Natural killer cell (primary cell): Measurements from ENCODE around the gene F11. TPM values are rescaled to one million over a fixed set of nuclear protein-coding genes. Genes with fewer than 3 reads are reported as not detected.
"Not testable (repeated sequence)": the region's sequence is repeated elsewhere in the genome, so short reads cannot be mapped to it uniquely, and the experiment has no call there.

Experiments used
- ATAC-seq, 3 donors: fragments of 150-1000 bp in 2 of 3; fragments of 200-7000 bp in 1 of 3; cut with Tn5 transposase; 1 replicate in 1 of 3; 2 replicates in 2 of 3; pipeline ENCODE4 v1.10.0; 2021; ENCODE audit warnings: mild to moderate bottlenecking in 2 of 3, moderate library complexity in 2 of 3
- DNase-seq, 2 donors: peaks; one replicate each; pipeline versions ENCODE4 v3.0.0 to v3.0.0-alpha.2; 2013 to 2021; ENCODE audit warnings: mixed read lengths in 1 of 2
- H3K27ac ChIP-seq: one replicate; pipeline ENCODE4 v1.5.1; 2013; ENCODE audit warnings: mild to moderate bottlenecking, low read length
- H3K27me3 ChIP-seq: one replicate; pipeline ENCODE4 v1.6.1; 2013; ENCODE audit warnings: low read length; ENCODE audit not compliant: control insufficient read depth, insufficient read depth
- H3K36me3 ChIP-seq: one replicate; pipeline ENCODE4 v1.6.1; 2013; ENCODE audit warnings: low read length; ENCODE audit not compliant: control insufficient read depth, insufficient read depth
- H3K4me1 ChIP-seq: one replicate; pipeline ENCODE4 v1.6.1; 2013; ENCODE audit warnings: low read length; ENCODE audit not compliant: control insufficient read depth, insufficient read depth
- H3K4me3 ChIP-seq: one replicate; pipeline ENCODE4 v1.5.1; 2013; ENCODE audit warnings: low read length
- H3K9me3 ChIP-seq: one replicate; pipeline ENCODE4 v1.6.1; 2013; ENCODE audit warnings: low read length; ENCODE audit not compliant: control insufficient read depth, insufficient read depth
- H3K27ac Mint-ChIP-seq, 2 donors: one replicate each; pipeline ENCODE4 v1.8.0; 2022; ENCODE audit warnings: mild to moderate bottlenecking in 2 of 2, mixed read lengths in 2 of 2, moderate library complexity in 1 of 2
- H3K27me3 Mint-ChIP-seq, 2 donors: one replicate each; pipeline ENCODE4 v1.8.0; 2022; ENCODE audit warnings: low read depth in 2 of 2, mixed read lengths in 2 of 2
- H3K36me3 Mint-ChIP-seq: one replicate; pipeline ENCODE4 v1.8.0; 2022; ENCODE audit warnings: mixed read lengths
- H3K4me1 Mint-ChIP-seq, 2 donors: one replicate each; pipeline ENCODE4 v1.8.0; 2022; ENCODE audit warnings: mixed read lengths in 2 of 2
- H3K4me3 Mint-ChIP-seq: one replicate; pipeline ENCODE4 v1.8.0; 2022; ENCODE audit warnings: mild to moderate bottlenecking, moderate library complexity, mixed read lengths
- H3K9me3 Mint-ChIP-seq, 2 donors: one replicate each; pipeline ENCODE4 v1.8.0; 2022; ENCODE audit warnings: mixed read lengths in 2 of 2
- CTCF ChIP-seq: fragments of 200-600 bp; IDR thresholded peaks from one replicate; pipeline ENCODE4 v1.8.0; 2022; ENCODE audit warnings: antibody characterized with exemption
- WGBS: methylation state at CpG from one replicate; pipeline ENCODE4 v1.1.7; 2013; ENCODE audit warnings: missing lambda C conversion rate; ENCODE audit not compliant: insufficient coverage; 5-methylcytosine and 5-hydroxymethylcytosine counted together
- intact Hi-C: fragments of 100-400 bp; cut with micrococcal nuclease; formaldehyde crosslinking; loops from one replicate; pipeline ENCODE4 v1.14.2; 2022
- total RNA-seq, 4 donors: library from RNA; stranded (reverse); fragments of 120-200 nt in 1 of 4; gene quantifications; one replicate each; pipeline versions ENCODE4 v1.2.3 to v1.2.4, GENCODE V29; 2013 to 2022

The F11 gene
- total RNA-seq, 3 donors from 2014 or later (not counting 1 experiment from before 2014, with no cell fraction given), result 0.68 to 1.1 TPM; not detected in 1

- no peak overlapping the region for H3K27ac ChIP-seq
- Mint-ChIP-seq H3K4me3 (no peak overlapping the region), H3K9me3 (no peaks in the 10 kb centered on the region), H3K36me3 (no peaks in the 10 kb centered on the region), H3K4me1 (no peaks in the 10 kb centered on the region), H3K27me3 (peaks cover 8 to 36% of the 10 kb centered on the region in 2 donors), H3K27ac (no peak overlapping the region)
- ATAC-seq, result no peak
- TF ChIP-seq CTCF, result no peak
- no peaks in the 10 kb centered on the region for H3K9me3 ChIP-seq
- no peaks in the 10 kb centered on the region for H3K4me1 ChIP-seq
- peaks cover 13% of the 10 kb centered on the region for H3K27me3 ChIP-seq
- 87% methylated on average over 7 of the region's 7 CpGs for WGBS
- no peaks in the 10 kb centered on the region for H3K36me3 ChIP-seq
- intact Hi-C loops, result no loop called here
- DNase-seq, result no peak
- no peak overlapping the region for H3K4me3 ChIP-seq
These were observed 1.3 kb upstream of the F11 start for GRCh38 chr4:186264660-186265059.

GRCh38 chr4:186265250-186265649 is 739 bp upstream of the F11 start:
- peaks cover 13% of the 10 kb centered on the region for H3K27me3 ChIP-seq
- H3K4me1 ChIP-seq, H3K4me3 ChIP-seq, H3K27ac Mint-ChIP-seq, H3K4me1 Mint-ChIP-seq, intact Hi-C loops, DNase-seq, H3K9me3 Mint-ChIP-seq, H3K36me3 ChIP-seq, H3K27ac ChIP-seq, H3K4me3 Mint-ChIP-seq, ATAC-seq, H3K9me3 ChIP-seq, H3K36me3 Mint-ChIP-seq: not testable (repeated sequence)
- peaks cover 11 to 36% of the 10 kb centered on the region in 2 donors for H3K27me3 Mint-ChIP-seq
- 98% methylated on average over 11 of the region's 11 CpGs for WGBS

- no peak for ATAC-seq
- H3K4me1 ChIP-seq, result no peaks in the 10 kb centered on the region
- no peak overlapping the region for H3K27ac Mint-ChIP-seq
- H3K4me3 Mint-ChIP-seq, result no peak overlapping the region
- peaks cover 11 to 36% of the 10 kb centered on the region in 2 donors for H3K27me3 Mint-ChIP-seq
- no peaks in the 10 kb centered on the region for H3K36me3 Mint-ChIP-seq
- peaks cover 15% of the 10 kb centered on the region for H3K27me3 ChIP-seq
- no peaks in the 10 kb centered on the region for H3K36me3 ChIP-seq
- no peaks in the 10 kb centered on the region for H3K9me3 Mint-ChIP-seq
- TF ChIP-seq CTCF, result no peak
- no peak for DNase-seq
- H3K4me1 Mint-ChIP-seq, result no peaks in the 10 kb centered on the region
- H3K4me3 ChIP-seq, result no peak overlapping the region
- 34% methylated on average over 6 of the region's 8 CpGs for WGBS
- no peak overlapping the region for H3K27ac ChIP-seq
- intact Hi-C loops, result no loop called here
- no peaks in the 10 kb centered on the region for H3K9me3 ChIP-seq
These were observed 904 bp downstream of the F11 start for GRCh38 chr4:186266729-186267456.

GRCh38 chr4:186271081-186271678 is 5.2 kb downstream of the F11 start:
- ATAC-seq, result no peak
- no peak for DNase-seq

More at GRCh38 chr4:186271081-186271678, 5.2 kb downstream of the F11 start:
- TF ChIP-seq CTCF, result no peak
- Histone ChIP-seq H3K4me1 (no peaks in the 10 kb centered on the region), H3K27me3 (peaks cover 15% of the 10 kb centered on the region), H3K36me3 (no peaks in the 10 kb centered on the region), H3K27ac (no peak overlapping the region), H3K4me3 (no peak overlapping the region), H3K9me3 (no peaks in the 10 kb centered on the region)
- intact Hi-C loops, result no loop called here
- no peaks in the 10 kb centered on the region for H3K9me3 Mint-ChIP-seq
- H3K27ac Mint-ChIP-seq, result no peak overlapping the region
- WGBS, result 85% methylated on average over 9 of the region's 9 CpGs
- H3K27me3 Mint-ChIP-seq, result peaks cover 6 to 26% of the 10 kb centered on the region in 2 donors
- H3K36me3 Mint-ChIP-seq, result no peaks in the 10 kb centered on the region
- no peak overlapping the region for H3K4me3 Mint-ChIP-seq
- no peaks in the 10 kb centered on the region for H3K4me1 Mint-ChIP-seq
